Breast epithelium (tissue), 4 donors: ENCODE data around the gene GLCE. TPM values are rescaled to one million over a fixed set of nuclear protein-coding genes. Genes with fewer than 3 reads are reported as not detected.

ENCODE experiments used
- DNase-seq, 2 donors: peaks; one replicate each; pipeline ENCODE4 v3.0.0-alpha.2; 2019; ENCODE audit warnings: low spot score in 2 of 2
- H3K27ac ChIP-seq, 2 donors: fragments of 200-600 bp; sonication (generic) in 1 of 2; one replicate each; pipeline ENCODE4 v1.5.1; 2016 to 2019; ENCODE audit warnings: mild to moderate bottlenecking in 1 of 2
- H3K27me3 ChIP-seq, 2 donors: fragments of 200-600 bp; sonication (generic) in 1 of 2; one replicate each; pipeline versions ENCODE4 v1.5.1 to v1.6.0; 2017 to 2019; ENCODE audit warnings: control low read depth in 1 of 2, mild to moderate bottlenecking in 1 of 2
- H3K36me3 ChIP-seq: fragments of 200-600 bp; one replicate; pipeline ENCODE4 v1.5.1; 2019
- H3K4me1 ChIP-seq, 2 donors: fragments of 200-600 bp; sonication (generic); one replicate each; pipeline ENCODE4 v1.5.1; 2016 to 2019; ENCODE audit warnings: control low read depth in 1 of 2
- H3K4me3 ChIP-seq, 3 donors: fragments of 200-600 bp; sonication (generic); 1 replicate in 2 of 3; 2 replicates in 1 of 3; pipeline ENCODE4 v1.5.1; 2016 to 2019; ENCODE audit warnings: mild to moderate bottlenecking in 3 of 3, moderate library complexity in 2 of 3
- H3K9me3 ChIP-seq, 2 donors: fragments of 200-600 bp; sonication (generic) in 1 of 2; one replicate each; pipeline ENCODE4 v1.5.1; 2016 to 2019; ENCODE audit warnings: control low read depth in 1 of 2
- POLR2A ChIP-seq: fragments of 450-650 bp; IDR thresholded peaks from one replicate; pipeline ENCODE4 v1.6.1; 2016; ENCODE audit warnings: antibody characterized with exemption, mild to moderate bottlenecking, moderate library complexity
- POLR2AphosphoS5 ChIP-seq, 3 donors: sonication (generic); formaldehyde crosslinking; IDR thresholded peaks; one replicate each; pipeline ENCODE4 v1.6.1; 2017; ENCODE audit warnings: antibody characterized with exemption in 3 of 3
- intact Hi-C: fragments of 100-400 bp; cut with DNase I; formaldehyde crosslinking; loops from one replicate; pipeline ENCODE4 v1.15.1; 2023; ENCODE audit warnings: low total_unique reads
- total RNA-seq, 3 donors: library from RNA; depleted of rRNA; stranded (reverse); fragments of >200 nt; gene quantifications; one replicate each; pipeline ENCODE4 v1.1.0, GENCODE V29; 2016
- TF ChIP-seq, protein P1 (sequence below), 3 donors: fragments of 450-650 bp; IDR thresholded peaks; one replicate each; pipeline ENCODE4 v1.5.1; 2016 to 2017; ENCODE audit warnings: antibody characterized with exemption in 3 of 3, mild to moderate bottlenecking in 3 of 3, moderate library complexity in 3 of 3

The GLCE gene
- total RNA-seq, 3 donors from 2014 or later: 15.0 to 52.2 (median 28.8) TPM

DNA sequence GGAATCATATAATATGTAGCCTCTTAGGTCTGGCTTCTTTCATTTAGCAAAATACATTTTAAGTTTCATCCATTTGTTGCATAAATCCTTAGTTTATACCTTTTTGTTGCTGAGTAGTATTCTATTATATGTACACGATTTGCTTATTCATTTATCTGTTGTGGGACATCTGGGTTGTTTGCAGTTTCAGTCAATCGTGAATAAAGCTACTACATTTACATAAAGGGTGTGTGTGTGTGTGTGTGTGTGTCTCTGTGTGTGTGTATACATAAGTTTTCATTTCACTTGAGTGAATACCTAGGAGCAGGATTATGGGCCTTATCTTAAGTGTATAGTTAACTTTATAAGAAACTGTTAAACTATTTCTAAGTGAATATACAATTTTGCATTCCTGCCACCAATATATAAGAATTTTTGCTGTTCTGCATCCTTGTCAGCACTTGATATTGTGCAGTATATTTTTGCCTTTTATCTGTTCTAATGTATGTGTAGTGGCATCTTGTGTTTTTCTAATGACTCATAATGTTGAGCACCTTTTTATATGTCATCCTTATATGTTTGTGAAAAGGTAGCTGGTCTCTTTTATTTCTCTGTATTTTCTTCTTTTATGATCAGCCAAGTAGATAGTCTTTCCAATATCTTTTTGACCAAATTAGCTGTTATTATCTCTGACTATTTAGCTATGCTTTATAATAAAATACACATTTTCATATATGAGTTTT lies 55.0 kb downstream of the GLCE start:
- TF ChIP-seq POLR2A (no peak), POLR2AphosphoS5 (IDR thresholded peaks at IDR 0.05) (no peak)
- TF ChIP-seq, protein P1, sequence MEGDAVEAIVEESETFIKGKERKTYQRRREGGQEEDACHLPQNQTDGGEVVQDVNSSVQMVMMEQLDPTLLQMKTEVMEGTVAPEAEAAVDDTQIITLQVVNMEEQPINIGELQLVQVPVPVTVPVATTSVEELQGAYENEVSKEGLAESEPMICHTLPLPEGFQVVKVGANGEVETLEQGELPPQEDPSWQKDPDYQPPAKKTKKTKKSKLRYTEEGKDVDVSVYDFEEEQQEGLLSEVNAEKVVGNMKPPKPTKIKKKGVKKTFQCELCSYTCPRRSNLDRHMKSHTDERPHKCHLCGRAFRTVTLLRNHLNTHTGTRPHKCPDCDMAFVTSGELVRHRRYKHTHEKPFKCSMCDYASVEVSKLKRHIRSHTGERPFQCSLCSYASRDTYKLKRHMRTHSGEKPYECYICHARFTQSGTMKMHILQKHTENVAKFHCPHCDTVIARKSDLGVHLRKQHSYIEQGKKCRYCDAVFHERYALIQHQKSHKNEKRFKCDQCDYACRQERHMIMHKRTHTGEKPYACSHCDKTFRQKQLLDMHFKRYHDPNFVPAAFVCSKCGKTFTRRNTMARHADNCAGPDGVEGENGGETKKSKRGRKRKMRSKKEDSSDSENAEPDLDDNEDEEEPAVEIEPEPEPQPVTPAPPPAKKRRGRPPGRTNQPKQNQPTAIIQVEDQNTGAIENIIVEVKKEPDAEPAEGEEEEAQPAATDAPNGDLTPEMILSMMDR (IDR thresholded peaks at IDR 0.05): no peak
- Histone ChIP-seq H3K4me3 (no peak overlapping the region), H3K36me3 (no peaks in the 10 kb centered on the region), H3K4me1 (no peaks in the 10 kb centered on the region), H3K27me3 (no peaks in the 10 kb centered on the region), H3K9me3 (no peaks in the 10 kb centered on the region), H3K27ac (no peak overlapping the region)
- intact Hi-C loops: no loop called here
- no peak for DNase-seq

DNA sequence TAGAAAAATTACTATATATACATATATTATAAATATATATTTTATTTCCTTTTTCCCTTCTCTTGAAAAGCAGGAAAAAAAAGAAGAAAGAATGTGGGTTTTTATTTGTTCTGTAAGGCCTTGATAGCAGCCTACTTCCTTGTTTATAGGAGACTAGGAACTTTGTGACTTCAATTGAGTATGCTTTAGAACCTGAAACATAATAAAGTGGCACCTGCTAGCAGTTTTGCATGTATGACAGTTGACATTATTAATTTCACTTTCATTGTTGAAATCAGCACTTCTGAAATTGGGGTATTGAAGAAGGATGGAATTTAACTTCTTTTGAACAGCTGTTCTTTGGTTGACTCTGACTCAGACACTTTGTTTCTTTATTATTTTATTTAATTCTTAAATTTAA lies 56.9 kb downstream of the GLCE start:
- H3K27ac ChIP-seq: no peak overlapping the region
- no peak for DNase-seq
- H3K27me3 ChIP-seq: no peaks in the 10 kb centered on the region
- intact Hi-C loops: no loop called here
- no peaks in the 10 kb centered on the region for H3K36me3 ChIP-seq
- TF ChIP-seq POLR2A: no peak
- no peak for TF ChIP-seq POLR2AphosphoS5 (IDR thresholded peaks at IDR 0.05)
- TF ChIP-seq, protein P1 (IDR thresholded peaks at IDR 0.05): no peak
- peaks cover 1 to 5% of the 10 kb centered on the region in 2 donors for H3K9me3 ChIP-seq
- H3K4me1 ChIP-seq: no peaks in the 10 kb centered on the region
- H3K4me3 ChIP-seq: no peak overlapping the region

DNA sequence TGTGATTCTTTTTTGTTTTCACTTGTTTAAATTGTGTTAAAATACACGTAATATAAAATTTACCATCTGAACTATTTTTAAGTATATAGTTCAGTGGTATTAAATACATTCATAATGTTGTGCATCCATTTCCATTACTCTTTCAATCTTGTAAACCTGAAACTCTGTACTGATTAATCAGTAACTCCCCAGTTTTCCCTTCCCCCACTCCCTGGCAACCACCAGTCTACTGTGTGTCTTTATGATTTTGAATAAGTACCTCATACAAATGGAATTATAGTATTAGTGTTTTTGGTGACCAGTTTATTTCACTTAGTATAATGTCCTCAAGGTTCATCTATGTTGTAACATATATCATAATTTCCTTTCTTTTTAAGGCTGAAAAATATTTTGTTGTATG lies 59.3 kb downstream of the GLCE start:
- no peak for DNase-seq
- TF ChIP-seq POLR2A (no peak), POLR2AphosphoS5 (IDR thresholded peaks at IDR 0.05) (no peak)
- TF ChIP-seq, protein P1 (IDR thresholded peaks at IDR 0.05): no peak
- no peaks in the 10 kb centered on the region for H3K36me3 ChIP-seq
- intact Hi-C loops: no loop called here
- H3K4me3 ChIP-seq: no peak overlapping the region
- H3K9me3 ChIP-seq: peaks cover 6 to 15% of the 10 kb centered on the region in 2 donors
- H3K27ac ChIP-seq: no peak overlapping the region
- H3K4me1 ChIP-seq: no peaks in the 10 kb centered on the region
- no peaks in the 10 kb centered on the region for H3K27me3 ChIP-seq

DNA sequence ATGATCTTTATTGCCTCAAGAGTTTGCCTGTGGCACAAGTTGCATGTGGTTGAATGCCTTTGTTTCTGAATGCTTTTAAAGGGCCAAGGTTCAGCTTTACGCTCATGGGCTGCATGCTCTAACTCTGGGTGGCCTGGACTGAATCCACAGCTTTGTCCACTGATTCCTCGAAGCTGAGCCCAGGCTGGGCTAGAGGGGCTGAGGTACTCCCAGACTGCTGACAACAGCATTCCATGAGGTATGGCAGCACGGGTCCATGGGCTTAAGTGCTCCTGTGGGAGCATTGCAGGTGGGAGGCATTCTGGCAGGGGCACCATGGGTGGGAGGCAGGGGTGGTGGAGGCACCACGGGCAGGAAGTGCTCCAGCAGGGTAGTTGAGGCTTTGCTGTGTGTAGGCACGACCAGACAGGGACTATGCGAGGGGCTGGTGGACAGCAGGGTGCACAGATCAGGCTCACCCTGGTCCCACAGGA lies 61.6 kb downstream of the GLCE start:
- Histone ChIP-seq H3K4me1 (no peaks in the 10 kb centered on the region), H3K36me3 (no peaks in the 10 kb centered on the region), H3K9me3 (peaks cover 6 to 15% of the 10 kb centered on the region in 2 donors), H3K27ac (no peak overlapping the region), H3K4me3 (no peak overlapping the region), H3K27me3 (no peaks in the 10 kb centered on the region)
- no peak for DNase-seq
- no peak for TF ChIP-seq POLR2AphosphoS5 (IDR thresholded peaks at IDR 0.05)
- TF ChIP-seq, protein P1 (IDR thresholded peaks at IDR 0.05): no peak
- TF ChIP-seq POLR2A: no peak
- intact Hi-C loops: no loop called here

DNA sequence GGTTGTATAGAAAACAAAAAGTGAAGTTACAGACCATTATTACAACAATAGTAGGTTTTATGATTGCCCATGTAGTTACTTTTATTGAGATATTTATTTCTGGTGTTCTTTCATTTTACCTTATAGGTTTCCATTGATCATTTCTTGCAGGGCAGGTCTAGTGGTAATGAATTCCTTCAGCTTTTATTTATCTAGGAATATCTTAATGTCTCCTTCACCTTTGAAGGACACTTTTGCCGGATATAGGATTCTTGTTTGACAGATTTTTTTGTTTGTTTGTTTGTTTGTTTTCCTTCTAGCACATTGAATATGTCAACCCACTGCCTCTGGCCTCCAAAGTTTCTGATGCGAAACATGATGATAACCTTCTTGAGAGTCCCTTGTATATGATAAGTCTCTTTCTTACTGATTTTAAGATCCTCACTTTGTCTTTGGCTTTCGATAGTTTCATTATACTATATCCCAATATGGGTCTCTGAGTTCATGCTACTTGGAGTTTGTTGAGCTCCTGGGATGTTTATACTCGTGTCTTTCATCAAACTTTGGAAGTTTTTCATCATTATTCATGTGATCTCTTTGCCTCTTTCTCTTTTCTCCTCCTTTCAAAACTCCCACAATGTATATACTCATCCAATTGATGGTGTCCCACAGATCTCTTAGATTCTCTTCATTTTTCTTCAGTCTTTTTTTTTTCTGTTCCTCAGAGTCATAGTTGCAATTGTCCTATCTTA lies 62.8 kb downstream of the GLCE start:
- H3K4me3 ChIP-seq: no peak overlapping the region
- TF ChIP-seq POLR2A: no peak
- TF ChIP-seq POLR2AphosphoS5 (IDR thresholded peaks at IDR 0.05): no peak
- no peaks in the 10 kb centered on the region for H3K36me3 ChIP-seq
- H3K9me3 ChIP-seq: peaks cover 6 to 15% of the 10 kb centered on the region in 2 donors
- H3K27me3 ChIP-seq: no peaks in the 10 kb centered on the region
- no peak overlapping the region for H3K27ac ChIP-seq
- no peaks in the 10 kb centered on the region for H3K4me1 ChIP-seq
- intact Hi-C loops: no loop called here
- no peak for DNase-seq
